GM19455 (cell line): Measurements from ENCODE around the gene SPAG9.

Experiments used
- ATAC-seq: cut with Tn5 transposase; IDR thresholded peaks from one replicate; pipeline ENCODE4 v1.9.1; 2021; ENCODE audit not compliant: unreplicated experiment

SPAG9 gene

GRCh38 chr17:50919321-50920040, 201.2 kb downstream of the SPAG9 start:
- no peak for ATAC-seq

GRCh38 chr17:50918933-50919296, 201.8 kb downstream of the SPAG9 start:
- no peak for ATAC-seq

GRCh38 chr17:50918071-50918932, 202.4 kb downstream of the SPAG9 start:
- ATAC-seq: no peak

DNA sequence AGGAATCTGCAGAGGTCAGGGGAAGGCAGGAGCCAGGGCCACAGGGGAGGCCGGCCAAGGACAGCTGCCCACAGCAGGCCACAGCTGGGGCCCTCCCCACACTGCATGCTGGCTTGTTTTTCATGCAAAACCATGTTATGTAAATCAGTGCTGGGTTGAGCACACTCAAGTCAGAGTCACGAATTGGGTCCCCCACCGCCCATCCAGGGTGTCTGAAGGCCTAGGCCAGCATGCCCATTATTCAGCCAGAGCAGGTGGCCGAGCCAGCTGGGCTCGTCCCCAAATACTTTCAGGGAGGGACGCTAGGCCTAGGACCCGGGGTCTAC, 203.3 kb downstream of the SPAG9 start:
- ATAC-seq: no peak

DNA sequence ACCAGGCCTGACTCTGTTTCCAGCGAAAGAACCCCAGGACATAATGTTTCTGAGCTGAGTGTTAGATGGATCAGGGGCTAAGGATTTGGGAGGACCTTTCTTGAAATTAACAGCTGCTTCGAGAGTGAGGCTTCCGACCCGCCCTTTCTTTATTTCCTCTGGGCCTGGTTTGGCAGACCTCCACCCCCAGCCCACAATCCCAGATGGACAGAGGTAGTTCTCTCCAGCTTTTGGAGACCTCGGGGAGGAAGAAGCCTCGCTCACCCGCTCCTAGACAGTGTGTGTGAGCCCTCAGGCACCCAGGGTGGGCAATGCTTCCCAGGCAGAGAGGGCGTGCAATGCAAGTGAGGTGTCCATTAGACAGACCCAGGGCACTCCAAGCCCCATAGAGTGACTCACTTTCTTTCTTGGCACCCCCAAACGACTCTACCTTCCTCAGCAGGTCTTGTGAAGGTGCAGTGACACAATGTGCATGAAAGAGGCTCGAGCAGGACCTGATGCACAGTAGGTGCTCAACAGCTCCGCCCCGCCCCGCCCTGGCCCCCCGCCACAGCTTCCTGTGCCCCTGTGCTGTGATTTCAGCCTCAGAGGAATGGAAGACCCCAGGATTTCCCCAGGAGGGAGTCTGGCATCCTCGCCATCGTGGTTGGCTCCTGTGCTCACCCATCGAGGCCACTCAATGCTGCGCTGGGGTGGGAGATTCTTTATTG, 203.8 kb downstream of the SPAG9 start:
- ATAC-seq: no peak

DNA sequence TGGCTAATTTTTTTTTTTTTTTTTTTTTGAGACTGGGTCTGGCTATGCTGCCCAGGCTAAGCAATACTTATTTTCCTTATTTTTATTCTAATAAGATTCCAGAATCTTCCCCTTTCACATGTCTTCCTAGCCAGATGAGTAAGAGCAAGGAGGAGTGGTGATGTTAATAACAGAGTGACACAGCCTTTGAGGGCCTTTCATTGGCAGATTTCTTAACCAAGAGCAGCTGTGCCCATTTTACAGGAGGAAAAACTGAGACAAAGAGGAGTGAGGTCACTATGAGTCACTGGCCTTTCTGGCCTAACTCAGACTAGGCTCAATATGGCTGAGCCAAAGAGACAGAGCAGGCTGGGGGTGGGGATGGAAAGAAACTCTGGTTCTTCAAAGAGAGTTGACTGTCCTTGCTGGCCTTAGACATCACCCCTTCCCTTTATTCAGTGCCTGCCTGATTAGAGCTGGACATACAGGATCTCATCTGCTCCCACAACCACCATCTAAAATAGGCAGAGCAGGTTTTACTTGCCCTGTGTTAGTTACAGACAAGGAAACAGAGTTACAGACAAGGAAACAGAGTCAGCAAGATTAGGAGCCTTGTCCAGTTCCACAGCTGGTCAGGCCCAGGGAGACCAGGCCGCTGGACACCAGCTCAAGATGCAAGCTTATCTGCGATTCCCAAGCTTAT, 204.5 kb downstream of the SPAG9 start:
- no peak for ATAC-seq

DNA sequence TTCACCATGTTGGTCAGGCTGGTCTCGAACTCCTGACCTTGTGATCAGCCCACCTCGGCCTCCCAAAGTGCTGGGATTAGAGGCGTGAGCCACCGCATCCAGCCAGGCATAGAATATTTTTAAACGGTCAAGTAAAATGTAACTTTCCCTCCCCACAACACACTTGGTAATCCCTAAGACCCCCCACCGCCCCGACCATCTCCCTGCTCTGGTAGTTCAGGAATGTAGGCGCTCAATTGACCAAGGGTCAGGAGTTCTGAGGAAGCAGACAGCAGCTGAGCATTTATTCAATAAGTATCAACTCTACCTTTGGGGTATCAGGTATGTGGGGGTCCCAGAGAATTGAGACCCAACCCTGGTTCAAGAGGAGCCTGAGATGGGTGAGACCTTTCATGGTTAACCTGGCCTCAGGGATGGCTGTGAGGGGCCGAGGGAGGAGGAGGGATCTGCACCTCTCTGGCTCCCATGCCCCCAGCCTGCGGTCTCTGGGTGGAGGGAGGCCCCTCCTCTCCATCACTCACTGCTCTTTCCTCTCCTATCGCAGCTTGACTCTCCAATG, 206.1 kb downstream of the SPAG9 start:
- ATAC-seq: no peak

DNA sequence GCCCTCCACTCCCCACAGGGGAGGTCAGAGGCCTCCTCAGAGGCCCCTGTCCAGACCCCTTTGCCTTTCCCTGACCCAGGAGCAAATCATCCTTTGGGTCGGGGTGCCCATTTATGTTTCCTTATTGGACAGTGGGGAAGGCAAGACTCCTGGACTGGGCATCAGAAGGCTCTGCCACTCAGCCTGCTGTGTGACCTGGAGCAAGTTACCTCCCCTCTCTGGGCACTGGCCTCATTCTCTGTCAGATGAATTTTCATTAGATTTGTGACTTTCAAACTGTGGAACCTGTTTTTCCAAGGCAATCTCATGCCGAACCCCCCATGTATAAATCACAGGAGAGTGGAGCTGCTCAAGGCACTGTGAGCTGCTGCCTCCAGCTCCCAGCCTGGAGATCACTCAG, 207.5 kb downstream of the SPAG9 start:
- no peak for ATAC-seq
